ENCODE results near the gene KLF17.

DNA sequence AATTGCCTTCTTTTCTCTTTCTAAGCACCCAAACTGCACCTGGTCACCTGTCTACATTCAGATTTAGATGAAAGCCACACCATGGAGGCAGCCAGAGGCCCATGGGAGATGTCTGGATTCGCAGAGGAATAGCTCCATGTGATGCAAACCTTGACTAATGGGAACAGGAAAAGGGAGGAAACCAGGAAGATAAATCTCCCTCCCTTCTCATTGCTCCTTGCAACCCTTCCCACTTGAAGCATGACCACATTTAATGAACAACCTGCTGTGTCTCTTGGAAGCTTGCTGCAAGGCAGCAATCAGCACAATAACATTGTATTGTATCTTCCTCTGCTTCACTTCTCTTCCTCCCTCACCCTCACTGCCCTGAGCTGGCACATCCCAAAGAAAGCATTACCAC, 42.6 kb upstream of the KLF17 start:
- TF ChIP-seq KLF7 (tag by site-specific recombination; IDR thresholded peaks at IDR 0.05; ENCODE audit: borderline replicate concordance) (no peak), ZNF76 (tag by site-specific recombination; IDR thresholded peaks at IDR 0.05; ENCODE audit: borderline replicate concordance, low read depth) (no peak), ZBTB21 (tag by site-specific recombination; IDR thresholded peaks at IDR 0.05) (no peak), ZNF121 (tag by site-specific recombination; IDR thresholded peaks at IDR 0.05) (no peak), ZNF214 (tag by site-specific recombination; IDR thresholded peaks at IDR 0.05; ENCODE audit: borderline replicate concordance) (no peak)
- TF ChIP-seq, protein P1, sequence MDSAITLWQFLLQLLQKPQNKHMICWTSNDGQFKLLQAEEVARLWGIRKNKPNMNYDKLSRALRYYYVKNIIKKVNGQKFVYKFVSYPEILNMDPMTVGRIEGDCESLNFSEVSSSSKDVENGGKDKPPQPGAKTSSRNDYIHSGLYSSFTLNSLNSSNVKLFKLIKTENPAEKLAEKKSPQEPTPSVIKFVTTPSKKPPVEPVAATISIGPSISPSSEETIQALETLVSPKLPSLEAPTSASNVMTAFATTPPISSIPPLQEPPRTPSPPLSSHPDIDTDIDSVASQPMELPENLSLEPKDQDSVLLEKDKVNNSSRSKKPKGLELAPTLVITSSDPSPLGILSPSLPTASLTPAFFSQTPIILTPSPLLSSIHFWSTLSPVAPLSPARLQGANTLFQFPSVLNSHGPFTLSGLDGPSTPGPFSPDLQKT (IDR thresholded peaks at IDR 0.05; ENCODE audit: borderline replicate concordance, low read depth, low read length): no peak
